MM.1S (cell line): ENCODE data around the gene RFPL3.

Source experiments
- DNase-seq: peaks from one replicate; pipeline ENCODE4 v3.0.0-alpha.2; 2015
- H2AFZ ChIP-seq: fragments of 300-600 bp; sonication (generic); 2 replicates; pipeline ENCODE4 v1.6.0; 2016; ENCODE audit warnings: antibody characterized with exemption, low read length
- H3F3A ChIP-seq: fragments of 300-600 bp; sonication (generic); 2 replicates; pipeline ENCODE4 v1.6.1; 2016; ENCODE audit warnings: mild to moderate bottlenecking, antibody characterized with exemption, low read length, moderate library complexity, mixed read lengths; ENCODE audit not compliant: insufficient read depth
- H3K27ac ChIP-seq: fragments of 300-600 bp; sonication (generic); 2 replicates; pipeline ENCODE4 v1.5.1; 2016; ENCODE audit warnings: mild to moderate bottlenecking, low read length
- H3K27me3 ChIP-seq: fragments of 300-600 bp; sonication (generic); replicated peaks from 2 replicates; pipeline ENCODE4 v1.6.0; 2016; ENCODE audit warnings: low read length; ENCODE audit not compliant: insufficient read depth
- H3K36me3 ChIP-seq: fragments of 300-600 bp; sonication (generic); replicated peaks from 2 replicates; pipeline ENCODE4 v1.6.1; 2016; ENCODE audit warnings: mild to moderate bottlenecking, low read length, mixed read lengths; ENCODE audit not compliant: insufficient read depth
- H3K4me1 ChIP-seq: fragments of 300-600 bp; sonication (generic); 2 replicates; pipeline ENCODE4 v1.6.1; 2016; ENCODE audit warnings: low read length, mixed read lengths
- H3K4me2 ChIP-seq: fragments of 300-600 bp; sonication (generic); 2 replicates; pipeline ENCODE4 v1.6.0; 2016; ENCODE audit warnings: low read depth, low read length
- H3K4me3 ChIP-seq: fragments of 300-600 bp; sonication (generic); 2 replicates; pipeline ENCODE4 v1.5.1; 2016; ENCODE audit warnings: low read length, mixed read lengths
- H3K79me2 ChIP-seq: fragments of 300-600 bp; sonication (generic); 2 replicates; pipeline ENCODE4 v1.6.1; 2016; ENCODE audit warnings: mixed run types, low read length, mixed read lengths
- H3K9ac ChIP-seq: fragments of 300-600 bp; sonication (generic); 2 replicates; pipeline ENCODE4 v1.6.1; 2016; ENCODE audit warnings: low read length, mixed read lengths
- H3K9me2 ChIP-seq: fragments of 300-600 bp; sonication (generic); replicated peaks from 2 replicates; pipeline ENCODE4 v1.6.1; 2016; ENCODE audit warnings: mild to moderate bottlenecking, low read length, mixed read lengths; ENCODE audit not compliant: insufficient read depth
- H3K9me3 ChIP-seq: fragments of 300-600 bp; sonication (generic); replicated peaks from 2 replicates; pipeline ENCODE4 v1.6.1; 2016; ENCODE audit warnings: mild to moderate bottlenecking, low read length, mixed read lengths; ENCODE audit not compliant: insufficient read depth
- H4K20me1 ChIP-seq: fragments of 300-600 bp; sonication (generic); 2 replicates; pipeline ENCODE4 v1.6.1; 2016; ENCODE audit warnings: mild to moderate bottlenecking, low read length, moderate library complexity, mixed read lengths; ENCODE audit not compliant: insufficient read depth
- EZH2 ChIP-seq: fragments of 300-600 bp; sonication (generic); optimal IDR thresholded peaks from 2 replicates; pipeline ENCODE3; 2017; ENCODE audit warnings: low read depth, mild to moderate bottlenecking, antibody characterized with exemption, low read length, mixed read lengths
- EZH2phosphoT487 ChIP-seq: fragments of 300-600 bp; sonication (generic); IDR thresholded peaks from 2 replicates; pipeline ENCODE4 v1.6.1; 2018; ENCODE audit warnings: antibody characterized with exemption, low read length
- TF ChIP-seq, protein P1 (sequence below): fragments of 300-600 bp; sonication (generic); IDR thresholded peaks from 2 replicates; pipeline ENCODE4 v1.5.1; 2016; ENCODE audit warnings: antibody characterized with exemption, low read length, mixed read lengths

Gene RFPL3

DNA sequence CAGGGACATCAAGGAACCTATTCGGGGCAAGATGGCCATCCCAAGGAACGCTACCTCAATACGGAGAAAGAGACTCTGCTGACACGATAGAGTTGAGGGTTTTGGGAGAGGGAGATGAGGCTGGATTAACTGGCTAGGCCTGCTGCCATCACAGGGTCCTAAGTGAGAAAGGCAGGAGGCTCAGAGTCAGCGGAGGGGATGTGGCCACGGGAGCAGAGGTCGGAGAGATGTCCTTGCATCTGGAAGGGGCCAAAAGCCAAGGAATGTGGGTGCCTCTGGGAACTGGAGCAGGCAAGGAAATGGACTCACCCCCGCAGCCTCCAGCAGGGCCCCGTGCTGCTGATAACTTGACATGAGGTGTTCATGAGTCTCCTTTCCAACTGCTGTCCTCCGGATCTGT is 31.0 kb upstream of the RFPL3 start:
- no peaks in the 10 kb centered on the region for H3K9me3 ChIP-seq
- H2AFZ ChIP-seq = no peak overlapping the region
- H4K20me1 ChIP-seq = no peaks in the 10 kb centered on the region
- H3K79me2 ChIP-seq = no peaks in the 10 kb centered on the region
- no peak overlapping the region for H3K9ac ChIP-seq
- no peaks in the 10 kb centered on the region for H3K27me3 ChIP-seq
- H3K9me2 ChIP-seq = no peaks in the 10 kb centered on the region
- H3K4me2 ChIP-seq = no peak overlapping the region
- H3K4me3 ChIP-seq = no peak overlapping the region
- H3F3A ChIP-seq = no peaks in the 10 kb centered on the region
- DNase-seq = no peak
- no peaks in the 10 kb centered on the region for H3K36me3 ChIP-seq
- no peak overlapping the region for H3K27ac ChIP-seq
- H3K4me1 ChIP-seq = no peaks in the 10 kb centered on the region
- TF ChIP-seq EZH2phosphoT487 = no peak
- TF ChIP-seq, protein P1, sequence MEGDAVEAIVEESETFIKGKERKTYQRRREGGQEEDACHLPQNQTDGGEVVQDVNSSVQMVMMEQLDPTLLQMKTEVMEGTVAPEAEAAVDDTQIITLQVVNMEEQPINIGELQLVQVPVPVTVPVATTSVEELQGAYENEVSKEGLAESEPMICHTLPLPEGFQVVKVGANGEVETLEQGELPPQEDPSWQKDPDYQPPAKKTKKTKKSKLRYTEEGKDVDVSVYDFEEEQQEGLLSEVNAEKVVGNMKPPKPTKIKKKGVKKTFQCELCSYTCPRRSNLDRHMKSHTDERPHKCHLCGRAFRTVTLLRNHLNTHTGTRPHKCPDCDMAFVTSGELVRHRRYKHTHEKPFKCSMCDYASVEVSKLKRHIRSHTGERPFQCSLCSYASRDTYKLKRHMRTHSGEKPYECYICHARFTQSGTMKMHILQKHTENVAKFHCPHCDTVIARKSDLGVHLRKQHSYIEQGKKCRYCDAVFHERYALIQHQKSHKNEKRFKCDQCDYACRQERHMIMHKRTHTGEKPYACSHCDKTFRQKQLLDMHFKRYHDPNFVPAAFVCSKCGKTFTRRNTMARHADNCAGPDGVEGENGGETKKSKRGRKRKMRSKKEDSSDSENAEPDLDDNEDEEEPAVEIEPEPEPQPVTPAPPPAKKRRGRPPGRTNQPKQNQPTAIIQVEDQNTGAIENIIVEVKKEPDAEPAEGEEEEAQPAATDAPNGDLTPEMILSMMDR = no peak
- no peak for TF ChIP-seq EZH2

GRCh38 chr22:32327066-32327465 is 30.6 kb upstream of the RFPL3 start:
- Histone ChIP-seq H3F3A (no peaks in the 10 kb centered on the region), H3K27ac (no peak overlapping the region), H3K4me1 (no peaks in the 10 kb centered on the region), H3K9me3 (no peaks in the 10 kb centered on the region), H3K79me2 (no peaks in the 10 kb centered on the region), H3K27me3 (no peaks in the 10 kb centered on the region), H3K9me2 (no peaks in the 10 kb centered on the region), H3K36me3 (no peaks in the 10 kb centered on the region), H3K4me2 (no peak overlapping the region), H3K4me3 (no peak overlapping the region), H2AFZ (no peak overlapping the region), H3K9ac (no peak overlapping the region), H4K20me1 (no peaks in the 10 kb centered on the region)
- DNase-seq = no peak
- TF ChIP-seq EZH2phosphoT487 (no peak), EZH2 (no peak)
- TF ChIP-seq, protein P1 = no peak

DNA sequence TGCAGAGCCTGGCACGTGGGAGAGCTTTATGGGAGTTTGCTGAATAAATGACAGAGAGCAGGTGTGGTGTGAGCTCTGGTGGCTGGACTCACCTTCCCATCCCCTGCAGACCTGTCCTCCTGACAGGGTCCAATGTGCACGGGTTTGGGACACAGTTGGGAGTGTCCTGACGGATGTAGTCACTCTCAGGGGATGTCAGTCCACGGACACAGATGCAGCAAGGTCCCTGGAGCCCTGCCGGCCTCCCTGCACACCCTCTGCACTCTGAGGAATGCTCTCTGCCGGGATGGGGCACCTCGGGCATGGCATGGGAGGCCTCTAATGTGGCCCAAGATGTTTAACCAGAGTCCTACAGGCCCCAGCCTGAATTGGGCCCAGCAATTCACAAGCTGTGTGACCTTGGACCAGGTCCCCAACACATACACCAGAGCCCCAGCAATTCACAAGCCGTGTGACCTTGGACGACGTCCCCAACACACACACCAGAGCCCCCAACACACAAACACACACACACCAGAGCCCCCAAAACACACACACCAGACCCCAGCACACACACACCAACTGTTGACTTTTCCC is 30.0 kb upstream of the RFPL3 start:
- no peak overlapping the region for H3K4me3 ChIP-seq
- no peaks in the 10 kb centered on the region for H4K20me1 ChIP-seq
- no peak overlapping the region for H3K27ac ChIP-seq
- TF ChIP-seq EZH2 (no peak), EZH2phosphoT487 (no peak)
- TF ChIP-seq, protein P1 = no peak
- H3K4me2 ChIP-seq = no peak overlapping the region
- H3F3A ChIP-seq = no peaks in the 10 kb centered on the region
- H3K79me2 ChIP-seq = no peaks in the 10 kb centered on the region
- H3K4me1 ChIP-seq = no peaks in the 10 kb centered on the region
- no peak overlapping the region for H2AFZ ChIP-seq
- no peaks in the 10 kb centered on the region for H3K9me2 ChIP-seq
- H3K9ac ChIP-seq = no peak overlapping the region
- H3K9me3 ChIP-seq = no peaks in the 10 kb centered on the region
- no peak for DNase-seq
- no peaks in the 10 kb centered on the region for H3K36me3 ChIP-seq
- no peaks in the 10 kb centered on the region for H3K27me3 ChIP-seq
